Neuronal stem cell (in vitro differentiated cells): Measurements from ENCODE around the gene TEX26.
"Not testable (repeated sequence)": the region's sequence is repeated elsewhere in the genome, so short reads cannot be mapped to it uniquely, and the experiment has no call there.

Experiments used
- DNase-seq: peaks from one replicate; pipeline ENCODE4 v3.0.0-alpha.2; 2013; ENCODE audit warnings: low spot score
- H2AFZ ChIP-seq: one replicate; pipeline ENCODE4 v1.6.1; 2013; ENCODE audit warnings: mild to moderate bottlenecking, low read length, inconsistent platforms
- H2AK5ac ChIP-seq: 2 replicates; pipeline ENCODE4 v1.6.1; 2013; ENCODE audit warnings: low read depth, mild to moderate bottlenecking, inconsistent platforms, low read length, moderate library complexity, mixed read lengths
- H2BK120ac ChIP-seq: 2 replicates; pipeline ENCODE4 v1.6.1; 2013; ENCODE audit warnings: low read depth, mild to moderate bottlenecking, inconsistent platforms, low read length, moderate library complexity, mixed read lengths
- H2BK12ac ChIP-seq: one replicate; pipeline ENCODE4 v1.6.1; 2013; ENCODE audit warnings: low read length, inconsistent platforms
- H2BK15ac ChIP-seq: 2 replicates; pipeline ENCODE4 v1.6.1; 2013; ENCODE audit warnings: mild to moderate bottlenecking, low read length, inconsistent platforms, mixed read lengths
- H2BK5ac ChIP-seq: one replicate; pipeline ENCODE4 v1.6.1; 2013; ENCODE audit warnings: inconsistent platforms, mild to moderate bottlenecking, low read length, moderate library complexity
- H3K14ac ChIP-seq: one replicate; pipeline ENCODE4 v1.6.1; 2013; ENCODE audit warnings: low read length, inconsistent platforms
- H3K18ac ChIP-seq: 2 replicates; pipeline ENCODE4 v1.6.1; 2013; ENCODE audit warnings: low read length, inconsistent platforms
- H3K23ac ChIP-seq: 2 replicates; pipeline ENCODE4 v1.6.1; 2013; ENCODE audit warnings: low read depth, mild to moderate bottlenecking, mixed read lengths, low read length, inconsistent platforms; ENCODE audit not compliant: poor library complexity
- H3K27ac ChIP-seq: replicated peaks from 3 replicates; pipeline ENCODE4 v1.5.1; 2013; ENCODE audit warnings: low read length, inconsistent platforms
- H3K27me3 ChIP-seq, 3 experiments: 2 replicates each; pipeline ENCODE4 v1.6.1; 2013; ENCODE audit warnings: low read length in 3 of 3, mild to moderate bottlenecking in 2 of 3, inconsistent platforms in 1 of 3, low read depth in 1 of 3, mixed read lengths in 1 of 3, moderate library complexity in 1 of 3; ENCODE audit not compliant: control insufficient read depth in 3 of 3, insufficient read depth in 3 of 3
- H3K36me3 ChIP-seq, 2 donors: replicated peaks in 1 of 2; 2 replicates each; pipeline ENCODE4 v1.6.1; 2013; ENCODE audit warnings: low read length in 2 of 2; ENCODE audit not compliant: control insufficient read depth in 2 of 2, insufficient read depth in 2 of 2
- H3K4ac ChIP-seq: 2 replicates; pipeline ENCODE4 v1.6.1; 2013; ENCODE audit warnings: inconsistent platforms, mild to moderate bottlenecking, low read length, moderate library complexity
- H3K4me1 ChIP-seq, 2 donors: 1 replicate in 1 of 2; 2 replicates in 1 of 2; pipeline ENCODE4 v1.6.1; 2013; ENCODE audit warnings: low read length in 2 of 2, low read depth in 1 of 2; ENCODE audit not compliant: control insufficient read depth in 2 of 2, insufficient read depth in 1 of 2
- H3K4me2 ChIP-seq: one replicate; pipeline ENCODE4 v1.6.1; 2013; ENCODE audit warnings: mild to moderate bottlenecking, low read length, inconsistent platforms; ENCODE audit not compliant: insufficient read depth, poor library complexity, severe bottlenecking
- H3K4me3 ChIP-seq, 2 donors: 2 replicates each; pipeline ENCODE4 v1.5.1; 2013; ENCODE audit warnings: low read length in 2 of 2, mild to moderate bottlenecking in 2 of 2, inconsistent platforms in 1 of 2, moderate library complexity in 1 of 2
- H3K79me1 ChIP-seq: one replicate; pipeline ENCODE4 v1.6.1; 2013; ENCODE audit warnings: low read depth, mild to moderate bottlenecking, inconsistent platforms, low read length, moderate library complexity
- H3K9ac ChIP-seq: one replicate; pipeline ENCODE4 v1.6.1; 2013; ENCODE audit warnings: mild to moderate bottlenecking, low read depth, low read length, inconsistent platforms; ENCODE audit not compliant: poor library complexity
- H3K9me3 ChIP-seq, 2 donors: replicated peaks in 1 of 2; 2 replicates each; pipeline versions ENCODE3 to v1.6.1; 2013; ENCODE audit warnings: low read length in 2 of 2, mild to moderate bottlenecking in 2 of 2, inconsistent platforms in 1 of 2, low read depth in 1 of 2, mixed read lengths in 1 of 2, moderate library complexity in 1 of 2; ENCODE audit not compliant: control insufficient read depth in 2 of 2, insufficient read depth in 1 of 2
- H4K8ac ChIP-seq: one replicate; pipeline ENCODE4 v1.6.1; 2013; ENCODE audit warnings: low read depth, mild to moderate bottlenecking, inconsistent platforms, low read length, moderate library complexity
- H4K91ac ChIP-seq: one replicate; pipeline ENCODE4 v1.6.1; 2013; ENCODE audit warnings: low read length, low read depth, mild to moderate bottlenecking, inconsistent platforms; ENCODE audit not compliant: poor library complexity
- WGBS, 2 donors: extraction: QIAGEN DNeasy Blood & Tissue Kit; methylation state at CpG; one replicate each; pipeline ENCODE4 v1.1.7; 2013; ENCODE audit warnings: missing lambda C conversion rate in 2 of 2, mixed read lengths in 1 of 2; ENCODE audit not compliant: insufficient read length in 2 of 2, insufficient replicate concordance in 1 of 2; ENCODE audit errors: extremely low coverage in 2 of 2; 5-methylcytosine and 5-hydroxymethylcytosine counted together

Gene TEX26

GRCh38 chr13:30926781-30927180, 5.7 kb upstream of the TEX26 start:
- Histone ChIP-seq H3K9ac (no peak overlapping the region), H3K79me1 (no peaks in the 10 kb centered on the region), H2BK12ac (no peak overlapping the region), H3K18ac (no peak overlapping the region), H3K4me1 (peaks cover 0 to 3% of the 10 kb centered on the region in 2 donors), H2AK5ac (no peak overlapping the region), H4K91ac (no peak overlapping the region), H2BK15ac (no peak overlapping the region), H3K4me2 (no peak overlapping the region), H3K27ac (no peak overlapping the region), H3K4ac (no peak overlapping the region), H3K14ac (no peak overlapping the region), H3K36me3 (no peaks in the 10 kb centered on the region), H4K8ac (no peak overlapping the region), H2BK5ac (no peak overlapping the region), H2BK120ac (no peak overlapping the region), H3K9me3 (no peaks in the 10 kb centered on the region), H3K27me3 (no peaks in the 10 kb centered on the region), H2AFZ (no peak overlapping the region), H3K4me3 (no peak overlapping the region), H3K23ac (no peak overlapping the region)
- no peak for DNase-seq
- no CpG with 5 or more reads among the region's 3 CpGs for WGBS, 2 donors

GRCh38 chr13:30927188-30927587, 5.3 kb upstream of the TEX26 start:
- not testable (repeated sequence) for H3K23ac ChIP-seq, H3K18ac ChIP-seq, H2BK12ac ChIP-seq, H3K4me3 ChIP-seq, H3K36me3 ChIP-seq, H2AK5ac ChIP-seq, H4K91ac ChIP-seq, H3K27ac ChIP-seq, H2BK120ac ChIP-seq, H4K8ac ChIP-seq, H3K4me1 ChIP-seq, H3K9ac ChIP-seq, H3K9me3 ChIP-seq, H2BK5ac ChIP-seq, H2BK15ac ChIP-seq, H3K4me2 ChIP-seq, H3K27me3 ChIP-seq, H3K4ac ChIP-seq, H3K79me1 ChIP-seq, DNase-seq, H2AFZ ChIP-seq, H3K14ac ChIP-seq
- whole genome bisulfite sequencing, 2 donors, result no CpG with 5 or more reads among the region's 3 CpGs

GRCh38 chr13:30927595-30927994, 4.9 kb upstream of the TEX26 start:
- Histone ChIP-seq H2AK5ac (no peak overlapping the region), H3K27ac (no peak overlapping the region), H2AFZ (no peak overlapping the region), H3K79me1 (no peaks in the 10 kb centered on the region), H3K4me2 (no peak overlapping the region), H2BK5ac (no peak overlapping the region), H3K27me3 (no peaks in the 10 kb centered on the region), H3K4me1 (peaks cover 2 to 5% of the 10 kb centered on the region in 2 donors), H3K18ac (no peak overlapping the region), H3K23ac (no peak overlapping the region), H3K14ac (no peak overlapping the region), H3K9ac (no peak overlapping the region), H3K36me3 (no peaks in the 10 kb centered on the region), H2BK120ac (no peak overlapping the region), H4K91ac (no peak overlapping the region), H4K8ac (no peak overlapping the region), H3K9me3 (no peaks in the 10 kb centered on the region), H3K4me3 (no peak overlapping the region), H2BK12ac (no peak overlapping the region), H2BK15ac (no peak overlapping the region), H3K4ac (no peak overlapping the region)
- WGBS, 2 donors, result no CpG with 5 or more reads among the region's 1 CpG
- no peak for DNase-seq

GRCh38 chr13:30928978-30929377, 3.5 kb upstream of the TEX26 start:
- no peak overlapping the region for H4K91ac ChIP-seq
- H3K23ac ChIP-seq, result no peak overlapping the region
- no peak overlapping the region for H2BK5ac ChIP-seq
- H3K9ac ChIP-seq, result no peak overlapping the region
- H3K27me3 ChIP-seq, result no peaks in the 10 kb centered on the region
- H3K4me2 ChIP-seq, result no peak overlapping the region
- H2BK120ac ChIP-seq, result no peak overlapping the region
- H3K4ac ChIP-seq, result no peak overlapping the region
- no peak overlapping the region for H3K4me3 ChIP-seq
- H3K4me1 ChIP-seq, result peaks cover 2 to 12% of the 10 kb centered on the region in 2 donors
- H2AK5ac ChIP-seq, result no peak overlapping the region
- no peak overlapping the region for H2BK12ac ChIP-seq
- no peaks in the 10 kb centered on the region for H3K9me3 ChIP-seq
- H3K79me1 ChIP-seq, result no peaks in the 10 kb centered on the region
- no peak overlapping the region for H2BK15ac ChIP-seq
- no CpG with 5 or more reads among the region's 5 CpGs for WGBS, 2 donors
- H3K14ac ChIP-seq, result no peak overlapping the region
- no peak overlapping the region for H4K8ac ChIP-seq
- no peak overlapping the region for H2AFZ ChIP-seq
- DNase-seq, result no peak
- no peak overlapping the region for H3K27ac ChIP-seq
- H3K18ac ChIP-seq, result no peak overlapping the region
- H3K36me3 ChIP-seq, result no peaks in the 10 kb centered on the region
